GM19468 (cell line): ENCODE data around the gene LSM4.

Experiments used
- ATAC-seq: cut with Tn5 transposase; IDR thresholded peaks from one replicate; pipeline ENCODE4 v1.9.1; 2021; ENCODE audit warnings: mild to moderate bottlenecking, moderate library complexity, moderate number of reproducible peaks; ENCODE audit not compliant: unreplicated experiment; ENCODE audit errors: extremely low read depth

Gene LSM4

GRCh38 chr19:18280247-18281081 lies 42.4 kb downstream of the LSM4 start:
- ATAC-seq = no peak

GRCh38 chr19:18279516-18280246 lies 43.2 kb downstream of the LSM4 start:
- ATAC-seq = no peak

GRCh38 chr19:18279266-18279515 lies 43.7 kb downstream of the LSM4 start:
- ATAC-seq = no peak

GRCh38 chr19:18278521-18279265 lies 44.2 kb downstream of the LSM4 start:
- no peak for ATAC-seq

GRCh38 chr19:18274781-18275356 lies 48.0 kb downstream of the LSM4 start:
- no peak for ATAC-seq

GRCh38 chr19:18274219-18274780 lies 48.6 kb downstream of the LSM4 start, which contains the start of gene IQCN:
TSS of gene IQCN (minus strand) at chr19:18274452. CDS start at chr19:18269478, 4,974 bp downstream.
- ATAC-seq = no peak

GRCh38 chr19:18273561-18274218 lies 49.2 kb downstream of the LSM4 start:
- no peak for ATAC-seq

- ATAC-seq = no peak
Observed at GRCh38 chr19:18271433-18271841, 51.4 kb downstream of the LSM4 start.

GRCh38 chr19:18270326-18270725 lies 52.5 kb downstream of the LSM4 start:
- no peak for ATAC-seq

GRCh38 chr19:18269070-18269723 lies 53.7 kb downstream of the LSM4 start:
- no peak for ATAC-seq

GRCh38 chr19:18266771-18267686 lies 55.8 kb downstream of the LSM4 start:
- no peak for ATAC-seq

GRCh38 chr19:18265582-18265981 lies 57.3 kb downstream of the LSM4 start:
- no peak for ATAC-seq

- no peak for ATAC-seq
Observed at GRCh38 chr19:18264971-18265540, 57.8 kb downstream of the LSM4 start.

- ATAC-seq = no peak
Observed at GRCh38 chr19:18264137-18264854, 58.6 kb downstream of the LSM4 start.

- ATAC-seq = no peak
Observed at GRCh38 chr19:18263324-18264136, 59.3 kb downstream of the LSM4 start.

GRCh38 chr19:18262917-18263316 lies 60.0 kb downstream of the LSM4 start:
- ATAC-seq = no peak
